Epithelial cell of proximal tubule (primary cell): ENCODE data around the gene CCDC178. TPM values are rescaled to one million over a fixed set of nuclear protein-coding genes. Genes with fewer than 3 reads are reported as not detected.
"Not testable (repeated sequence)": the region's sequence is repeated elsewhere in the genome, so short reads cannot be mapped to it uniquely, and the experiment has no call there.

Source experiments
- DNase-seq: peaks from one replicate; pipeline ENCODE4 v3.0.0-alpha.2; 2011; ENCODE audit warnings: low read depth
- H3K4me3 ChIP-seq: 2 replicates; pipeline ENCODE4 v1.5.1; 2011; ENCODE audit warnings: low read depth, mild to moderate bottlenecking, low read length
- CTCF ChIP-seq: conservative IDR thresholded peaks from 2 replicates; pipeline ENCODE4 v1.5.1; 2012; ENCODE audit warnings: low read depth, mild to moderate bottlenecking, low read length
- total RNA-seq: library from RNA; depleted of rRNA; stranded (reverse); fragments of >200 nt; gene quantifications from 2 replicates; pipeline ENCODE4 v1.2.3, GENCODE V29; 2015

CCDC178 gene
- total RNA-seq, 1 donor from 2014 or later = not detected

GRCh38 chr18:33161131-33161530 is 279.4 kb downstream of the CCDC178 start:
- no peak for TF ChIP-seq CTCF
- H3K4me3 ChIP-seq = no peak overlapping the region
- DNase-seq = no peak

GRCh38 chr18:33159151-33159550 is 281.4 kb downstream of the CCDC178 start:
- no peak overlapping the region for H3K4me3 ChIP-seq
- TF ChIP-seq CTCF = no peak
- no peak for DNase-seq

- no peak for DNase-seq
- no peak for TF ChIP-seq CTCF
- no peak overlapping the region for H3K4me3 ChIP-seq
Measured at GRCh38 chr18:33157893-33158292, 282.6 kb downstream of the CCDC178 start.

- TF ChIP-seq CTCF = no peak
- no peak for DNase-seq
- H3K4me3 ChIP-seq = no peak overlapping the region
Measured at GRCh38 chr18:33156906-33157470, 283.5 kb downstream of the CCDC178 start.

GRCh38 chr18:33154049-33154448 is 286.5 kb downstream of the CCDC178 start:
- no peak for DNase-seq
- H3K4me3 ChIP-seq = no peak overlapping the region
- no peak for TF ChIP-seq CTCF

- no peak for DNase-seq
- no peak for TF ChIP-seq CTCF
- no peak overlapping the region for H3K4me3 ChIP-seq
Measured at GRCh38 chr18:33152376-33152775, 288.1 kb downstream of the CCDC178 start.

GRCh38 chr18:33147811-33148210 is 292.7 kb downstream of the CCDC178 start:
- H3K4me3 ChIP-seq, DNase-seq: not testable (repeated sequence)
